Fibroblast of villous mesenchyme (primary cell): ENCODE results near the gene DPH7. TPM values are rescaled to one million over a fixed set of nuclear protein-coding genes. Genes with fewer than 3 reads are reported as not detected.

ENCODE experiments used
- DNase-seq: peaks from one replicate; pipeline ENCODE4 v3.0.0-alpha.2; 2010; ENCODE audit warnings: low read depth
- H3K4me3 ChIP-seq: 2 replicates; pipeline ENCODE4 v1.5.1; 2011; ENCODE audit warnings: low read depth, mild to moderate bottlenecking, low read length
- CTCF ChIP-seq: IDR thresholded peaks from 2 replicates; pipeline ENCODE4 v1.5.1; 2012; ENCODE audit warnings: low read depth, mild to moderate bottlenecking, low read length; ENCODE audit not compliant: insufficient read depth
- total RNA-seq: library from RNA; depleted of rRNA; stranded (reverse); fragments of >200 nt; gene quantifications from 2 replicates; pipeline ENCODE4 v1.2.3, GENCODE V29; 2012

DPH7 gene
- total RNA-seq, 1 donor, result 22.0 TPM

GRCh38 chr9:137593176-137593575, 14.5 kb upstream of the DPH7 start:
- no peak for TF ChIP-seq CTCF
- no peak for DNase-seq
- H3K4me3 ChIP-seq, result no peak overlapping the region

GRCh38 chr9:137592767-137593166, 14.0 kb upstream of the DPH7 start:
- no peak overlapping the region for H3K4me3 ChIP-seq
- DNase-seq, result no peak
- TF ChIP-seq CTCF, result no peak

- peak; percentile 86 for DNase-seq
- H3K4me3 ChIP-seq, result peak within 1 kb of the TSS; percentile 79
- no peak for TF ChIP-seq CTCF
Observed at GRCh38 chr9:137590469-137591383, 12.0 kb upstream of the DPH7 start, which contains the start of gene ZMYND19. ZMYND19 (minus strand) TSS chr9:137590512; CDS start chr9:137590263, 249 bp downstream.

GRCh38 chr9:137590123-137590468, 11.4 kb upstream of the DPH7 start:
- DNase-seq, result no peak
- peak overlapping the region; percentile 70 for H3K4me3 ChIP-seq
- TF ChIP-seq CTCF, result no peak

- peak overlapping the region; percentile 70 for H3K4me3 ChIP-seq
- peak; percentile 22 for DNase-seq
- TF ChIP-seq CTCF, result no peak
Observed at GRCh38 chr9:137589441-137590122, 10.9 kb upstream of the DPH7 start.

- peak overlapping the region; percentile 70 for H3K4me3 ChIP-seq
- no peak for TF ChIP-seq CTCF
- DNase-seq, result no peak
Observed at GRCh38 chr9:137588891-137589290, 10.2 kb upstream of the DPH7 start.
